GM21723 (cell line): ENCODE measurements around the gene SYT1.

Experiments
- ATAC-seq: cut with Tn5 transposase; IDR thresholded peaks from one replicate; pipeline ENCODE4 v1.9.1; 2021; ENCODE audit warnings: mild to moderate bottlenecking, moderate library complexity; ENCODE audit not compliant: unreplicated experiment

SYT1 gene

GRCh38 chr12:79274501-79275064 lies 410.0 kb downstream of the SYT1 start:
- no peak for ATAC-seq

GRCh38 chr12:79275631-79276030 lies 411.1 kb downstream of the SYT1 start:
- ATAC-seq = no peak

- ATAC-seq = no peak
Measured at GRCh38 chr12:79283364-79283763, 418.8 kb downstream of the SYT1 start.

GRCh38 chr12:79288911-79289310 lies 424.3 kb downstream of the SYT1 start:
- ATAC-seq = no peak

- ATAC-seq = no peak
Measured at GRCh38 chr12:79291711-79292110, 427.1 kb downstream of the SYT1 start.

- ATAC-seq = no peak
Measured at GRCh38 chr12:79294590-79294989, 430.0 kb downstream of the SYT1 start.

GRCh38 chr12:79295572-79295971 lies 431.0 kb downstream of the SYT1 start:
- no peak for ATAC-seq

- no peak for ATAC-seq
Measured at GRCh38 chr12:79296133-79296532, 431.6 kb downstream of the SYT1 start.

GRCh38 chr12:79296871-79297270 lies 432.3 kb downstream of the SYT1 start:
- ATAC-seq = no peak

- ATAC-seq = no peak
Measured at GRCh38 chr12:79298506-79298905, 433.9 kb downstream of the SYT1 start.

- no peak for ATAC-seq
Measured at GRCh38 chr12:79299447-79300198, 435.0 kb downstream of the SYT1 start.

GRCh38 chr12:79300199-79300568 lies 435.6 kb downstream of the SYT1 start:
- no peak for ATAC-seq

GRCh38 chr12:79301181-79301580 lies 436.6 kb downstream of the SYT1 start:
- ATAC-seq = no peak

- no peak for ATAC-seq
Measured at GRCh38 chr12:79302162-79302814, 437.7 kb downstream of the SYT1 start.

GRCh38 chr12:79307340-79307739 lies 442.8 kb downstream of the SYT1 start:
- ATAC-seq = no peak

GRCh38 chr12:79309039-79309438 lies 444.5 kb downstream of the SYT1 start:
- ATAC-seq = no peak

- ATAC-seq = no peak
Measured at GRCh38 chr12:79317179-79317847, 452.7 kb downstream of the SYT1 start.

GRCh38 chr12:79322905-79323304 lies 458.3 kb downstream of the SYT1 start:
- no peak for ATAC-seq

GRCh38 chr12:79324571-79324970 lies 460.0 kb downstream of the SYT1 start:
- no peak for ATAC-seq

- no peak for ATAC-seq
Measured at GRCh38 chr12:79326222-79326621, 461.6 kb downstream of the SYT1 start.

GRCh38 chr12:79326663-79327062 lies 462.1 kb downstream of the SYT1 start:
- ATAC-seq = no peak

- ATAC-seq = no peak
Measured at GRCh38 chr12:79327465-79327864, 462.9 kb downstream of the SYT1 start.
